Suprapubic skin (tissue), 4 donors: ENCODE results near the gene LMF2. TPM values are rescaled to one million over a fixed set of nuclear protein-coding genes. Genes with fewer than 3 reads are reported as not detected.

Experiments used
- DNase-seq, 2 donors: peaks; one replicate each; pipeline ENCODE4 v3.0.0-alpha.2; 2019; ENCODE audit warnings: low spot score in 2 of 2
- H3K27ac ChIP-seq: fragments of 200-600 bp; sonication (generic); one replicate; pipeline ENCODE4 v1.5.1; 2019
- H3K27me3 ChIP-seq: fragments of 200-600 bp; sonication (generic); one replicate; pipeline ENCODE4 v1.5.1; 2019
- H3K36me3 ChIP-seq: fragments of 200-600 bp; sonication (generic); one replicate; pipeline ENCODE4 v1.5.1; 2019
- H3K4me1 ChIP-seq: fragments of 200-600 bp; sonication (generic); one replicate; pipeline ENCODE4 v1.5.1; 2019
- H3K4me3 ChIP-seq: fragments of 200-600 bp; sonication (generic); one replicate; pipeline ENCODE4 v1.5.1; 2019; ENCODE audit warnings: mild to moderate bottlenecking
- H3K9me3 ChIP-seq: fragments of 200-600 bp; sonication (generic); one replicate; pipeline ENCODE4 v1.5.1; 2019
- CTCF ChIP-seq, 2 donors: fragments of 200-600 bp in 1 of 2; fragments of 450-650 bp in 1 of 2; sonication (generic) in 1 of 2; IDR thresholded peaks; one replicate each; pipeline ENCODE4 v1.5.1; 2016 to 2019; ENCODE audit warnings: antibody characterized with exemption in 2 of 2, mild to moderate bottlenecking in 1 of 2, moderate library complexity in 1 of 2
- EP300 ChIP-seq: sonication (generic); formaldehyde crosslinking; IDR thresholded peaks from one replicate; pipeline ENCODE4 v1.6.1; 2017; ENCODE audit warnings: antibody characterized with exemption
- POLR2A ChIP-seq, 2 donors: fragments of 450-650 bp; IDR thresholded peaks; one replicate each; pipeline ENCODE4 v1.6.1; 2017; ENCODE audit warnings: antibody characterized with exemption in 2 of 2, mild to moderate bottlenecking in 2 of 2, moderate library complexity in 2 of 2
- POLR2AphosphoS5 ChIP-seq, 3 donors: sonication (generic); formaldehyde crosslinking; IDR thresholded peaks; one replicate each; pipeline ENCODE4 v1.6.1; 2017; ENCODE audit warnings: antibody characterized with exemption in 3 of 3
- WGBS: methylation state at CpG from one replicate; pipeline ENCODE4 v1.1.5; 2018; 5-methylcytosine and 5-hydroxymethylcytosine counted together
- total RNA-seq, 4 donors: library from RNA; depleted of rRNA; stranded (reverse); fragments of >200 nt; gene quantifications; one replicate each; pipeline ENCODE4 v1.1.0, GENCODE V29; 2016

LMF2 gene
- 10 to 100 TPM; 28.9 to 65.6 (median 44.7) TPM for total RNA-seq

GRCh38 chr22:50507421-50507990 lies at the start of gene LMF2:
LMF2 (minus strand) TSS chr22:50507702; CDS start chr22:50507675, 27 bp downstream.
- DNase-seq = peak; percentile 91 to 93
- H3K4me1 ChIP-seq = peaks cover 49% of the 10 kb centered on the region
- WGBS = no CpG with 5 or more reads among the region's 62 CpGs
- peaks cover 42% of the 10 kb centered on the region for H3K36me3 ChIP-seq
- H3K9me3 ChIP-seq = no peaks in the 10 kb centered on the region
- H3K27ac ChIP-seq = peak within 1 kb of the TSS; percentile 86
- H3K27me3 ChIP-seq = no peaks in the 10 kb centered on the region
- peak within 1 kb of the TSS; percentile 81 for H3K4me3 ChIP-seq
- no peak for TF ChIP-seq EP300
- TF ChIP-seq CTCF (IDR thresholded peaks at IDR 0.05) = no peak
- no peak for TF ChIP-seq POLR2AphosphoS5 (IDR thresholded peaks at IDR 0.05)
- TF ChIP-seq POLR2A (IDR thresholded peaks at IDR 0.05) = no peak

DNA sequence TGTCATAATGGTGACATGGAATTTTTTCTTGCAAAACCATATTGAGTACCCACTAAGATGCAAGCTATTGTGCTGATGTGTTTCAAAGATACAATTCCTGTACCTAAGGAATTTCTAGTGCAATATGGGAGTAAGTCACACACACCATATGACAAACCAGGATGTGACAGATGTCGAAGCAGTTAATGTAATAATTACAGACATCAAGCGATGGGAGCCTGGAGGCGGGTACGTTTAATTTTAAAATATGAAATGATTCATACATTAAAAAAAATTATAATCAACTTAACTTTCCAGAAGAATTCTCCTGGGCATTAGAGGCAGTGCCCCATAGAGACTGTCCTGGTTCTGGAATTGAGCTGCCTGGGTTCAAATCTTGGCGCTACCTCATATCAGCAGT lies 49.2 kb upstream of the LMF2 start:
- Histone ChIP-seq H3K27me3 (no peaks in the 10 kb centered on the region), H3K9me3 (no peaks in the 10 kb centered on the region), H3K36me3 (no peaks in the 10 kb centered on the region), H3K27ac (no peak overlapping the region), H3K4me1 (peaks cover under 1% of the 10 kb centered on the region), H3K4me3 (no peak overlapping the region)
- WGBS = 52% methylated on average over 5 of the region's 5 CpGs
- TF ChIP-seq CTCF (IDR thresholded peaks at IDR 0.05) (no peak), POLR2AphosphoS5 (IDR thresholded peaks at IDR 0.05) (no peak), EP300 (no peak), POLR2A (IDR thresholded peaks at IDR 0.05) (no peak)
- no peak for DNase-seq

DNA sequence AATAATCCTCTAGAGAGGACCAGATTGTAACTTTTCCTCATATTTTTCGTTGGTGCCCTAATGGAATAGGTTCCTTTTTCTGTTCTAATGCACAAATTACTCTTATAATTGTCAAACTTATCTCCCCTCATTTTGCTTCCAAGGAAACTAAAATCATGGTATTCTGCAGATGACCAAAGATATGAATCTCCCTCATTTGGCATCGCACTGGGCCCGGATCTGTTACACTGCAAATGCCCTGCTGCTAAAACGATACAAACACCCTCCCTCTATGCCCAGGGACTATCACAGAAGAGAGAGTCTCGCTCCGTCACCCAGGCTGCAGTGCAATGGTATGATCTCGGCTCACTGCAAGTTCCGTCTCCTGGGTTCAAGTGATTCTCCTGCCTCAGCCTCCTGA lies 45.8 kb upstream of the LMF2 start:
- Histone ChIP-seq H3K4me3 (no peak overlapping the region), H3K27me3 (peaks cover 13% of the 10 kb centered on the region), H3K9me3 (no peaks in the 10 kb centered on the region), H3K36me3 (no peaks in the 10 kb centered on the region), H3K4me1 (peaks cover 7% of the 10 kb centered on the region), H3K27ac (no peak overlapping the region)
- TF ChIP-seq POLR2AphosphoS5 (IDR thresholded peaks at IDR 0.05) (no peak), EP300 (no peak), CTCF (IDR thresholded peaks at IDR 0.05) (no peak), POLR2A (IDR thresholded peaks at IDR 0.05) (no peak)
- no peak for DNase-seq
- WGBS = 90% methylated on average over 8 of the region's 8 CpGs

- DNase-seq = no peak
- Histone ChIP-seq H3K27me3 (peaks cover 31% of the 10 kb centered on the region), H3K27ac (no peak overlapping the region), H3K4me1 (peaks cover 20% of the 10 kb centered on the region), H3K9me3 (no peaks in the 10 kb centered on the region), H3K4me3 (no peak overlapping the region), H3K36me3 (no peaks in the 10 kb centered on the region)
- TF ChIP-seq CTCF (IDR thresholded peaks at IDR 0.05) (no peak), EP300 (no peak), POLR2AphosphoS5 (IDR thresholded peaks at IDR 0.05) (no peak), POLR2A (IDR thresholded peaks at IDR 0.05) (no peak)
- 95% methylated on average over 9 of the region's 11 CpGs for WGBS
Observed at GRCh38 chr22:50551160-50551752, 43.8 kb upstream of the LMF2 start.

DNA sequence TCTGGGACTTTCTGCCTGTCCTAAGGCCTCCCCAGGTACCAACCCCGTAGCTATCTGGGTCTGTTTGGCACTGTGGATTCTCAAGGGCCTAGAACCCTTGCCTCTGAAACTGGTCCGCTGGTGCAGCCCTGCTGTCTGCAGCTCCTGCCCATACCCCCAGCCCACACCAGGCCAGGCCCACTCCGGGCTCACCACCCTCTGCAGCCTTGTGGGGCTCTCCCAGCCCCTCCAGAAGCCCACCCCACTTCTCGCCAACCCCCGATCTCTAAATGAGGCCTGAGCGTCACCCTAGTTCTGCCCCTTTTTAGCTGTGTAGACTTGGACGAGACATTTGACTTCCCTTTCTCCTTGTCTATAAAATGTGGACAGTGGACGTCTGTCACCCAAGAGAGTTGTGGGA lies 42.9 kb upstream of the LMF2 start:
- TF ChIP-seq POLR2AphosphoS5 (IDR thresholded peaks at IDR 0.05) (no peak), POLR2A (IDR thresholded peaks at IDR 0.05) (no peak), EP300 (no peak), CTCF (IDR thresholded peaks at IDR 0.05) (no peak)
- Histone ChIP-seq H3K36me3 (no peaks in the 10 kb centered on the region), H3K27me3 (peaks cover 34% of the 10 kb centered on the region), H3K9me3 (no peaks in the 10 kb centered on the region), H3K27ac (no peak overlapping the region), H3K4me3 (no peak overlapping the region), H3K4me1 (peaks cover 25% of the 10 kb centered on the region)
- WGBS = 93% methylated on average over 8 of the region's 8 CpGs
- DNase-seq = no peak
